Fibroblast of pulmonary artery (primary cell): Measurements from ENCODE around the gene GALT.

ENCODE experiments used
- DNase-seq: peaks from one replicate; pipeline ENCODE4 v3.0.0-alpha.2; 2010; ENCODE audit warnings: low read depth
- H3K4me3 ChIP-seq: replicated peaks from 2 replicates; pipeline ENCODE4 v1.5.1; 2011; ENCODE audit warnings: low read depth, mild to moderate bottlenecking, control low read depth, low read length, moderate library complexity
- CTCF ChIP-seq: IDR thresholded peaks from 2 replicates; pipeline ENCODE4 v1.5.1; 2011; ENCODE audit warnings: mild to moderate bottlenecking, control low read depth, low read length, inconsistent platforms; ENCODE audit errors: missing control alignments

GALT gene

GRCh38 chr9:34615132-34615531 lies 31.3 kb upstream of the GALT start:
- no peak for TF ChIP-seq CTCF
- no peak overlapping the region for H3K4me3 ChIP-seq
- DNase-seq = no peak

- DNase-seq = peak; percentile 97
- no peak for TF ChIP-seq CTCF
Measured at GRCh38 chr9:34620061-34620994, 26.1 kb upstream of the GALT start, which contains the start of gene DCTN3. Gene DCTN3 (minus strand): TSS chr9:34620495. CDS start chr9:34620464, 31 bp downstream.

GRCh38 chr9:34623374-34624235 lies 22.9 kb upstream of the GALT start:
- no peak overlapping the region for H3K4me3 ChIP-seq
- no peak for DNase-seq
- no peak for TF ChIP-seq CTCF

More at GRCh38 chr9:34620061-34620994, 26.1 kb upstream of the GALT start, which contains the start of gene DCTN3:
- H3K4me3 ChIP-seq = peak within 1 kb of the TSS; percentile 96

DNA sequence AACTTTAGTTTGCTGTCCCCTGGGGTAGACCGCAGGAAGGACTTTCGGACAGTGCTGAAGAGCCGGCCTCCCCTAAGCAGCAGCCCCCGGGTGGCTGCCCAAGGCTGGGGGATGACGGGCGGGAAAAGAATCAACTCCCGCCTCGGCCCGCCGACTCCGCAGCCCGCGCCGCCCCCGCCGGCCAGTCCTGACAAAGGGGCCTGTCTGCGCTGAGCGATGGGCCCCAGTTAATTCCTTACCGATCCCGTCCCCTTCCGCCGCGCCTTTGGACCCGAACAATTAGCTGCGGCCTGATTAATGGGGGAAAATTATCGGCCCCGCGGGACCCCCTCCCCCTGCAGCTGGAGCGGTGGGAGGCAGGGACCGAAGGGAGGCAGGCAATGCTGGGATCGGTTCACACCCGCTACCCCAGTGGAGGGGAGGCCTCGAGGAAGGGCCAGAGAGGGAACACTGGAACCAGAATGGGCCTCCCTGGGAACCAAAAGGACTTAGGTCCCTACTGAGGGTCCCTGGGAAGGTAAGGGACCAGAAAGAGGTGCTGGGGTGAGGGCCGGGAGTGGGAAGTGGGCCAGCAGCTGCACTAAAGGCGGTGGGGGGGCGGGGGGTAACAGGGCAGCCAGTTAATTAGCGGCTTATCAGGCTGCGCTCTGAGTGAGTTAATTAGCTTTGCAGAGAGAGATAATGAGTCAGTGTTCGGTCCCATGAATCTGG lies 21.8 kb upstream of the GALT start:
- DNase-seq = no peak
- H3K4me3 ChIP-seq = no peak overlapping the region
- no peak for TF ChIP-seq CTCF

DNA sequence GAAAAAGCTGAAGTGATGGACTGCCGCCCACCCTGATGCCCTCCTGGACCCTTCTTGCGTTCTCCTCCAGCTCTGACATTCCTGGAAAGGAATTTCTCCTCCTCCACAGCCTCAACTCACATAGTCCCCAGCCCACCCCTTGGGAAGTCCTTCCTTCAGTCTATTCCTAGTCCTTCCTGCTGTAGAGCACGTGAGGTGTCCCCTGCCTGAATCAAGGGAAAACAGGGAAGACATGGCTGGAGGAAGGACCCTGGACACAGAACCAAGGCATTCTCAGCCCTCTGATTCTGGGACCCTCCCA lies 21.3 kb upstream of the GALT start:
- no peak for DNase-seq
- TF ChIP-seq CTCF = no peak
- no peak overlapping the region for H3K4me3 ChIP-seq

- DNase-seq = no peak
- H3K4me3 ChIP-seq = no peak overlapping the region
- TF ChIP-seq CTCF = no peak
Measured at GRCh38 chr9:34627716-34628655, 18.5 kb upstream of the GALT start.
